ENCODE measurements around the gene ZNF865.

DNA sequence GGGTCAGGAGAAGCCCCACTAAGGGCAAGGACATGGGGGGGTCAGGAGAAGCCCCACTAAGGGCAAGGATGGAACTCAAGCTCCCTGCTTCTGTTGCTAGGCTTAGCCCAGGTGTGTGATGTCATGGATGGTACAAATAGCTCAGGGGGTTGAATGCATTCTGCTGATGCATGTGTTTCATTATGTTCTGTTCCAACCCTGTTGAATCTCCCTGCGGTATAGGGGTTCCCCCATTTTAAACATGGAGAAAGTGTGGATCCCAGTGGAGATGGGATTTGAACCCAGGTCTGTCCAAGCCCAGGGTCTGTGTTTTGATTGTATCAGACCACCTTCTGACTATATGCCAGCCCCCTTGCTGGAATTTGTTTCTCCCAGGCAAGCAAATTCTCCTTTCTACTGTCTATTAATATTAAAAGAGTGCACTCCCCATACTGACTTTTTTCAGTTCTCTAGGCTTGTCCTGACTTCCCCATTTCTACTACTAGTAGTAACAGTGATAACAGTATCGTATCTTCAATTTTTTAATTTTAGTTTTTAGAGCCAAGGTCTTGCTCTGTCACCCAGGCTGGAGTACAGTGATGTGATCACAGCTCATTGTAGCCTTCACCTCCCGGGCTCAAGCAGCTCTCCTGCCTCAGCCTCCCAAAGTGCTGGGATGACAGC, 6.7 kb downstream of the ZNF865 start:
- TF ChIP-seq, protein P1, sequence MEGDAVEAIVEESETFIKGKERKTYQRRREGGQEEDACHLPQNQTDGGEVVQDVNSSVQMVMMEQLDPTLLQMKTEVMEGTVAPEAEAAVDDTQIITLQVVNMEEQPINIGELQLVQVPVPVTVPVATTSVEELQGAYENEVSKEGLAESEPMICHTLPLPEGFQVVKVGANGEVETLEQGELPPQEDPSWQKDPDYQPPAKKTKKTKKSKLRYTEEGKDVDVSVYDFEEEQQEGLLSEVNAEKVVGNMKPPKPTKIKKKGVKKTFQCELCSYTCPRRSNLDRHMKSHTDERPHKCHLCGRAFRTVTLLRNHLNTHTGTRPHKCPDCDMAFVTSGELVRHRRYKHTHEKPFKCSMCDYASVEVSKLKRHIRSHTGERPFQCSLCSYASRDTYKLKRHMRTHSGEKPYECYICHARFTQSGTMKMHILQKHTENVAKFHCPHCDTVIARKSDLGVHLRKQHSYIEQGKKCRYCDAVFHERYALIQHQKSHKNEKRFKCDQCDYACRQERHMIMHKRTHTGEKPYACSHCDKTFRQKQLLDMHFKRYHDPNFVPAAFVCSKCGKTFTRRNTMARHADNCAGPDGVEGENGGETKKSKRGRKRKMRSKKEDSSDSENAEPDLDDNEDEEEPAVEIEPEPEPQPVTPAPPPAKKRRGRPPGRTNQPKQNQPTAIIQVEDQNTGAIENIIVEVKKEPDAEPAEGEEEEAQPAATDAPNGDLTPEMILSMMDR (IDR thresholded peaks at IDR 0.05; ENCODE audit: low read length) = no peak
- TF ChIP-seq EZH2 (optimal IDR thresholded peaks at IDR 0.05; ENCODE audit: low read depth, low read length) = no peak
- no peak for TF ChIP-seq EZH2phosphoT487 (IDR thresholded peaks at IDR 0.05; ENCODE audit: low read length)
